HG03045 (cell line): ENCODE data around the gene BTNL8.
A peak's percentile ranks its signal among the peaks of the same experiment; 100 is the strongest.

Source experiments
- ATAC-seq: cut with Tn5 transposase; IDR thresholded peaks from one replicate; pipeline ENCODE4 v1.9.1; 2021; ENCODE audit warnings: mild to moderate bottlenecking, moderate library complexity; ENCODE audit not compliant: unreplicated experiment

The BTNL8 gene, protein sequence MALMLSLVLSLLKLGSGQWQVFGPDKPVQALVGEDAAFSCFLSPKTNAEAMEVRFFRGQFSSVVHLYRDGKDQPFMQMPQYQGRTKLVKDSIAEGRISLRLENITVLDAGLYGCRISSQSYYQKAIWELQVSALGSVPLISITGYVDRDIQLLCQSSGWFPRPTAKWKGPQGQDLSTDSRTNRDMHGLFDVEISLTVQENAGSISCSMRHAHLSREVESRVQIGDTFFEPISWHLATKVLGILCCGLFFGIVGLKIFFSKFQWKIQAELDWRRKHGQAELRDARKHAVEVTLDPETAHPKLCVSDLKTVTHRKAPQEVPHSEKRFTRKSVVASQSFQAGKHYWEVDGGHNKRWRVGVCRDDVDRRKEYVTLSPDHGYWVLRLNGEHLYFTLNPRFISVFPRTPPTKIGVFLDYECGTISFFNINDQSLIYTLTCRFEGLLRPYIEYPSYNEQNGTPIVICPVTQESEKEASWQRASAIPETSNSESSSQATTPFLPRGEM

DNA sequence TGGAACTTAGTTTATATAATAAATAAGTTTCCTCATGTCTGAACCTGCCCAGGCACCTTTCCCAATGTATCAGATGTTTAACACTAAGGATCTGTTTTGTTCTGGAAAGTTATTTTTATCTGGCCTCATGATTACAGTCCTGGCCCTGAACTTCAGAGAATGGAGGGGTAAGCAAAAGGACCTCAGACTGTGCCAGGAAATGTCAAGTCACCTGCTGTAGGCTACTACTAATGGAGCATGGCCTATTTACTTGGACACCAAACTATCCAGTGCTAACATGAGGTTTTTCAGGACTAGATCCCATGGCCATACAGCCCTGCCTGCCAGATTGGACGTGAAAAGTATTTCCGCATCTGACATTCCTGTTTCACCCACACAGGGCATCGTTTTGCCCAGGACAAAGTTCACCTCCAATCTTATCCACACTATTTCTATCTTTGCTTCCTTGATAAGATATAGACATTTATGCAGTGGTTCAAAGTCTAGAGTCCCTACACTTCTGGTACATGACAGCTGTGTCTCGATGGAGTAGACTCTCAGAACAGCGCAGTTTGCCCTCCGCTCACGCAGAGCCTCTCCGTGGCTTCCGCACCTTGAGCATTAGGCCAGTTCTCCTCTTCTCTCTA lies at the start of gene BTNL8:
TSS of gene BTNL8 (plus strand) at position 539 of the 626 bp plus-strand sequence. CDS start 152 bp downstream, outside the sequence.
- ATAC-seq: no peak

DNA sequence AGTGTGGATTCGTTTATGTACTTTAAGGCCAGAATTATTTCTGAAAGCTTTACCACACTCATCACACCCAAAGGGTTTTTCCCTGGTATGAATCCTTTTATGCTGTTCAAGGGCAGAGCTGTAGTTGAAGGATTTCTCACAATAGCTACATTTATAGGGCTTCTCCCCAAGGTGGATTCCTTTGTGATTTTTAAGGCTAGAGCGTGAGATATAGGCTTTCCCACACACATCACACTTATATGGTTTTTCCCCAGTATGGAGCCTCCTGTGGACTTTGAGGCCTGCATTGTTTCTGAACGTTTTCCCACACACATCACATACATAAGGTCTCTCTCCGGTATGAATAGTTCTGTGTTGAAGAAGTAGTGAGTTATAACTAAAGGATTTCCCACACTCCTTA lies 49.1 kb upstream of the BTNL8 start:
- no peak for ATAC-seq

DNA sequence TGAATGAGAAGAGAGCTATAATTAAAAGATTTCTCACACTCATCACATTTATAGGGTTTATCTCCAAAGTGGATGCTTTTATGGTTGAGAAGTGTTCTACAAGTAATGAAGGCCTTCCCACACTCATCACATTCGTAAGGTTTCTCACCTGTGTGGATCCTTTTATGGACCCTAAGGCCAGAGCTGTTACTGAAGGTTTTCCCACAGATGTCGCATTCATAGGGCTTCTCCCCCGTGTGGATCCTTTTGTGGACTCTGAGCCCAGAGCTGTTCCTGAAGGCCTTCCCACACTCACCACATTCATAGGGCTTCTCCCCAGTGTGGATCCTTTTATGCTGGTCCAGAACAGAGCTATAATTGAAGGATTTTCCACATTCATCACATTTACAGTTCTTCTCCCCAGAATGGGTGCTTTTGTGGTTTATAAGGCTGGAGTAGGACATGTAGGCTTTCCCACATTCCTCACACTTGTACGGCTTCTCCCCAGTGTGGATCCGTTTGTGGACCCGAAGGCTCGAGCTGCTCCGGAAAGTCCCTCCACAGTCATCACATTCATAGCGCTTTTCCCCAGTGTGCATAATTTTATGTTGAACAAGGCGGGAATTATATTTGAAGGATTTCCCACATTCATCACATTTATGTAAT lies 48.4 kb upstream of the BTNL8 start:
- ATAC-seq: no peak

DNA sequence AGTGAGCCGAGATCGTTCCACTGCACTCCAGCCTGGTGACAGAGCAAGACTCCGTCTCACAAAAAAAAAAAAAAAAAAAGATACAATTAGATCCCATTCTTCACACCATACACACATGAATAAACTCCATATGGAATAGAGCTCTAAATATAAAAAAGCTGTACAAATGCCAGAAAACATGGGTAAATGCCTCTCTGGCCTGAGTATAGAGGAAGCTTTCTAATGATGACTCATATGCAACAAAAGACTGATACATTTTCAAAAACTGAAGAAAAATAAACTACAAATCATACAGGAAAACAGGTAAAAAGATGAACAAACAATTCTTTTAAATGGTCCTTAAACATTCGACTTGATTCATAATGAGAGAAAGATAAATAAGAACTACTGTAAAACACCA lies 46.5 kb upstream of the BTNL8 start:
- no peak for ATAC-seq

DNA sequence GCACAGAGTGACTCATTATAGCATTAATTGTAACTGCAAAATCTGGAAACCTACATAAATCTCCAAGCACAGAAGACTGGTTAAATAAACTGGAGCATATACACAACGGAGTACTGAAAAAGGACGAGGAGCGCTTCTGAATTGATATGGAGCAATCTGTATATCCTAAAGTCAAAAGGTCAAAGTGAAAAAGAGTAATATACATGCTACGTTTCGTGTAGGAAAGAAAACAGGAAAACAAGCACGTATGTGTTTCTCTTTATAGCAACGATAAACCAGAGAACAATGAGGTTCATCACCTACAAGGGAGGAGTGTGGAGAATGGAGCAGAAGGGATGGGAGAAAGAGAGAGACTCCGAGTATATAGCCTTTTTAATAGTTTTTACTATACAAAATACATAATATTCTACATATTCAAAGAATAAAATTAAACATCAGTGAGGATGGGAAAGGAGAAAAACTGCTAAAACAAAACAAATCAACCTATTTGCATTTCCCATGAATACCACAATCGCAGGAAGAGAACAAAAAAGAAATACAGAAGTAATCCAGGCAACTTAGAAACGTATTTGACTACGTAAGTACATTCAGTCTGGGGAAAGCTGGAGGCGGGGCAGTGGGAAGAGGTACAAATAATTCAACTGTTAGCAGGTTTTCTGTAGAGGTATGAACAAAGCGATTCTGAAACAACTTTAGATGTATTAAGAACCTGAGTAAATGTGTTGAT lies 45.7 kb upstream of the BTNL8 start:
- ATAC-seq: no peak

DNA sequence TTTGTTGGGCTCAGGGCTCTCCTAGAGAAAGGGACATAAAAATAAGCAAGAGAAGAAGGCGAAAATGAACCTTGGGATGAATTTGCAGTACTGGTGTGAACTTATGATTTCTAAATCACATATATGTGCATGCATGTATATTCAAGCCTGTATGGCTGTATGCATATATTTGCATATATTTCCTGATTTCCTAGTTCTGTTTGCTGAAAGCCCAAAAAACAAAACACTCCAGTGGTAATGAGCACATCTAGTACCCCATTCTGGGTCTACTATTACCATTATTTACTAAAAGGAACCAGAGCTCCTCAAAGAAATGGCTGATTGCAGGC lies 45.1 kb upstream of the BTNL8 start:
- ATAC-seq: no peak

DNA sequence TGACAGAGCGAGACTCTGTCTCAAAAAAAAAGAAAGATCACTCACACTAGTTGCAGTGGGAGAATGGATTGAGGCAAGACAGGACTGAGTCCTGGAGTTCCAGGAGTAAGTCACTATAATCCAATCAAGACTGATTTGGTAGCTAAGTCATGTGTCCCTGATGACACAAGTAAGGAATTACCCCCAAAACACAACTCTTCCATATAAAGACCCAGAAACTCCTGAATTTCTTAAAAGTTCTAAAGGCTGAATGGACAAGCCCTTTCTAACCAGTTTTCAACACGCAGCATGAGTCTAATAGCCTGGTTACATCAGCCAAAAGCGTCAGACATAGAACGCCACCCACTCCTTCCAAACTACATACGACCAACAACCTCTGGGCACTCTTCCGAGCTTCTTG lies 40.4 kb upstream of the BTNL8 start:
- no peak for ATAC-seq

DNA sequence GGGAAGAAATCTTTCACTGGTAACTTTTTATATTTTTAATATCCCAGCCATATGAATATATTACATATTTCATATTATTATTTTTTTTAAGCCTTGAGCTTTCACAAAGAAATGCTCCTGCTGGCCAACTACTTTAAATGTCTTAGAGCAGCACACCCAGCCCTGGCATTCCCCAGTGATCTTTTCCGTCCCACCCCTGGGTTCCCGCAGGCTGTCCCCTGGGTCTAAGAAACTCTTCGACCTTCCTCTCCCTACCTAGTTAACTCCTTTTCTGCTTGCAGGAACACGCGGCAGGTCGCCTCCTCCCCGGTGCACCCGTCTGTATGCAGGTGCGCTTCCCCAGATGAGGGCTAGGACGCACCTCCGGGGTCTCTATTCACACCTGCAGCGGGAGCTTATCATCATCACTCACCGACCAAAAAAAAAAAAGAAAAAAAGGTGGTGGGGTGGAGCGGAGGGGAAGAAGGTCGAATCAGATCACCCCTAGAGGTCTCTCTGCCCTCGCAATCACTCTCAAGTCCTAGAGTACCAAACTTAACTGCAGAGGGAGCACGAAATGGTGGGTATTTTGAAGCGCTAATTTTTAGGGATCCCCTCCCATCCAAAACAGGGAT lies 38.6 kb upstream of the BTNL8 start:
- peak; percentile 43 for ATAC-seq

DNA sequence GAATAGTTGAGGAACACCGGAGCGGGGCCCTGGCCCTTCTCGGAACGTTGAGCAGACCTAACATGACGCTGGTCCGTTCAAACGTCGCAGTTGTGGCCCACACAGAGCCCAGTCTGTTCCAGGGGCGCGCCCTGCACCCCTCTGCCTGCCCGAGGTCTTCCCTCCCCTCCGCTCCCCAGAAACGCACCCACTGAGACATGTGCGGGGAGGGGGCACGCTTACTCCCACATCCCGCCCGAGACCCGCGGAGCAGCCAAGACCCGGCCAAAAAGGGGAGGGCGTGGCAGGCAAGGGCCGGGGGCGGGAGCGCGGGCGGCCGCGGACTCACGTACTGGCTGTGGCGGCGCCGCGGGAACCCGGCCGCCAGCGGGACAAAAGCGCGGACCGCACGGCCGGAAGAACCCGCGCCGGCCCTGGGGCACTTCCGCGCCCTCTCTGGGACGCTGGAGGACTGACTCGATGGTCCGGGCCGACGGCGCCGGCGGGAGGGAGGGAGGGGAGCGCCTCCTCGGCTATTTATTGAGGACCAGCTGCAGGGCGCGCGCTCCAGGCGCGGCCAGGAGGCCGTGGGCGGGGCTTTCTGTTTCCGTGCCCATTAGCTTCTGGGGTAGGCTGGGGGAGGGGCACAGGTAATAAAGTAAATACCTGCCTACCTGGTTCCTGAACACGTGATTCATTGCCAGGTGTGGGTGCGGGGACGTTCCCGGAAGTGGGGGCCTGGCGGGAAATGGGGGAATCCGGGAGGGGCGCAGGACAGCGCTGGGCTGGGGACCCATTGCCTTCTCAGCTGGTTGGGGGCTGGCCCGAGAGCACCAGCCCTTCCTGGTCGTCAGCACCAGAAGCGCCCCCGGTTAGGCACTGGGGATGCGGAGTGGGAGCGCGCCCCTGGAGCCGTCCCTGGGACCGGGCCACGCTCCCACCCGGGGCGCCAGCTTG lies 37.8 kb upstream of the BTNL8 start, which contains the start of gene ZFP62:
TSS of gene ZFP62 (minus strand) at position 390 of the 936 bp plus-strand sequence. CDS start at position 333, 57 bp downstream.
- peak; percentile 95 for ATAC-seq

DNA sequence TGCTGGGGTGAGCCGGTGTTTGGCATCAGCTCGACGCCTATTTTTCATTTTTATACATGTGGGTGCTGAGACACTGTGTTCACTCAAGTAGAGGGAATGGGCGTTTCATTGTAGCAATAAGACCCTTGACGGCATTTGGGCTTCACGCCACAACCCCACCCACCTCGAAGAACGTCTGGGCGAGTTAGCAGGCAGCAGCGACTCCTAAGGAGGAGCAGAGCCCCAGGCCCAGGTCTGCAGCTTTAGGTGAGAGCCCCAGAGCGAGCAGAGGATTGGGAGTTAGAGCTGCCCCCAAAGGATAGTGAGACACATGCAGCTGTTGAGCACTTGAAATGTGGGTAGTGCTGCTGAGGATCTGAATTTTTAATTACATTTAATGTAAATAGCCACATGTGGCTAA lies 36.3 kb upstream of the BTNL8 start:
- ATAC-seq: no peak

DNA sequence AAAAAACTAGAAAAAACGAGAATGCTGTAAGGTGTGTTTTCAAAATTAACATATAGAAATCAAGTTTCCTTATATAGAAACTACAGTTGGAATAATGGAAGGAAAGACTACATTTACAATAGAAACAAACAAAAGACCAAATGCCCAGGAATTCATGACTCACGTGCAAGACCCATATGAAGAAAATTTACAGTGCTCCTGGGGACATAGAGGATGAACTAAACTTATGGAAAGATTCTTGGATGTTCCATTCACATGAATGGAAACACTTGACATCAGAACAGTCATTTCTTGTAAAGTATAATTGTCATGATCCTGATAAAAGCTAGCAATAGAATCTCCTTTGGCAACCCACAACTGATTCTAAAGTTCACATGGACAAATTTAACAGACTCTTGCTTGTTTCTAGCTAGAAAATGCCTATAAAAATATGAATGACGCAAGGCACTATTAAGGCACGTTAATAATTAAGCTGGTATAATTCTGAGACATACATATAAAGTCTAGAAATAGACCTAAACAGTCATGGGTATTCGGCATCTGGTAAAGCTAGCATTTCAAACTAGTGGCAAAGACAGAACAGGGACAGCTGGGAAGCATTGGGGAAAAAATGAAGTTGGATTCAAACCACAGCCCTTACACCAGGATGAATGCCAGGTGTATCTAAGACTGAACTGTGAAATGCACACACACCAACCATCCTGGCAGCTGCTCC lies 32.8 kb upstream of the BTNL8 start:
- no peak for ATAC-seq

DNA sequence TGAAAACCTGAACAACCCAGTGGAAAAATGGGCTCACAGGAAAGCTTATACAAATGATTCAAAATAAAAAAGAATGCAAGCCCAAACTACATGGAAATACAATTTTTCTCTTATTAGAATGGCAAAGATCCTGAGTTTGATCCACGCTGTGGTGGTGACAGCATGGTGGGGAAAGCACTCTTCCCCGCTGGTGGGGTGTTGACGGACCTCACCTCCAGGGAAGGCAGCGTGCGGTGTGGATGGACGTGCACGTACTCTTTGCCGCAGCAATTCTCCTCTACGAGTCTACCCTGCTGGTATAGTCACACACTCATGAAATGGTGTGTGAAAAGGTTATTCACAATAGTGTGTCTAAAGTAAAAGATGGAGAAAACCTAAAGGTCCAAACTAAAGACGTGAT lies 32.0 kb upstream of the BTNL8 start:
- no peak for ATAC-seq

DNA sequence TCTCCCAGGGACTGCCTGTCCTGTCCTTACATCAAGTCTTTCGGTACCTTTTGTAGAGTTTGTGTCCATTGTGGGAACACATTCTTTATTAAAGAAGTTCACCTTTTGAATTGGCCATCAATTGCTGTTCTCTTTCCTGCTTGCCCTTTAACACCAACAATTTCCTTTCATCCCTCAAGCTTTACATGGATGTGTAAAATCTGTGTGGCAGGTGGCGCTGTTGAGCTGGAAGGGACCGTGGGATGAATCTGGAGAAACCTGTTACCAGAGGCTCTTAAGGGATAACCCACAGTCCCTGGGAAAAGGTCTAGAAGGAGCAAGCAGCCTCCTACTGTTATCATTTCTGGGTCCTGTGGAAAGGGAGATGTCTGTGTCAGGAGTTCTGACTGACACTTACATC lies 30.0 kb upstream of the BTNL8 start:
- no peak for ATAC-seq

DNA sequence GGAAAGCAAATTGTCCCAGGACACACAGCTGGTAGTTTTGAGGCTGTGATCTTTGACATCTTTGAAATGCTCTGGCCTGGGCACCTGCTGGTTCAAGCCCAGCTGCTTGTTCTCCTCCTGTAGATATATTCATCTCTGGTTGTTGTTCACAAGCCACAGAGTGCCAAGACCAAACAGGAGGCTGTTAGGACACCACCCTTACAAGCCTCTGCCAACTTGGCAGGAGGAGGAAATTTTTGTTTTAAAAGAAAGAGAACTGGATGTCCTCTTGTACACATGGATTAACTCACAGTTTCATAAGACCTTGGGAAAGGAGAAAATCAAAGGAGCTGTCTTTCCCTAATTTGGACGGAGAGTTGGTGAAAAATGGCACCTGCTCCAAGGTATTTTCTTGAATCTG lies 29.4 kb upstream of the BTNL8 start:
- no peak for ATAC-seq

DNA sequence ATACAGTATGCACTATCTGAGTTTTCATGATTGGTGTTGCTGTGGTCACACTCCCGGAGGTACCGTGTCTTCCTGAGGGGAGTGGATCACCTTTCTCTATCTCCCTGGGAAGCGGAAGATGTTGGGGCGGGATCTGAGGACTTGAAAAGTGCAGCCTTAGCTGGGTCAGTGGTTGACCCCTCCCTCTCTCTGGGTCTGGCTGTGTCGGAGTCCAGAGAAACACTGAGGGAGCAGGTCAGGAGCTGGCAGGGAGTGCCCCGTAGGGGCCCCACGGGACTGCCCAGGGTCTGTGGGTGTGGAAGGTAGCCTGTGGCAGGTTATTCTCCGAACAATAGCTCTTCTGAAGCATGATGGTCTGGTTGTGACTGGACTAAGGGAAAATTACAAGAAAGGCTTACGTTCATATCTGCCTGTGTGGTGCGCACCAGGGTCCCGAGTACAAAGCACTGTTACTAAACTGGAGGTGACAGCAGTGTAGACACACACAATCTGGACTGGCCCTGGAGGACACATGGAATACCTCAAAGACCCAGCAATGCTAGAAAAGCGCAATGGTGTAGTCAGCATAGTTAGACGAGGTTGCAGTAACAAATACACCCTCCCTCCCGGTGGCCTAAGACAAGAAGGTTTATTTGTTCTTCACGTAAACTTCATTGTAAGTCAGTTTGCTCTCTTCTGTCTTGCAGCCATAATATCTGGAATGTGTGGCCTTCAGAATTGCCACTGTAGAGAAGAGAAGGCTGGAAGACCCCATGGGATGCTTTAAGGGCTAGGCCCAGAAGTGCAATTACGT lies 28.5 kb upstream of the BTNL8 start:
- ATAC-seq: no peak

DNA sequence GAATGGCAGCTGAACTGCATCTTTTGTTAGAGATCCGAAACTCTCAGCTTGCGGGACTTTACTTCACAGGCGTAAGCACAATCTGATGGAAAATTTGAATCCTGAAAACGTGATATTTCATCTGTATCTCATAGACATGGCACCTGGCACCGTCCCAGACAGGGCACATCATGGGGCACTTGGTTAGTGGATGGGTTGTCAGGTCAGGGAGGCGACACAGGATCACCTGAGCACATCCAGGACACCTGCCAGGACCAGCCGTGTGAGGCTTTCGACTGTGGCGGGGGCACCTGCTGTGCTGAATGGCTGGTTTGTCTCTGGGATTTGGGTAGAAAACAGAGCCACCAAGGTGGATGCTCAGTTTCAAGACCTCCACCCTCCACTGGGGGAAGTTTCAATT lies 26.5 kb upstream of the BTNL8 start:
- no peak for ATAC-seq

DNA sequence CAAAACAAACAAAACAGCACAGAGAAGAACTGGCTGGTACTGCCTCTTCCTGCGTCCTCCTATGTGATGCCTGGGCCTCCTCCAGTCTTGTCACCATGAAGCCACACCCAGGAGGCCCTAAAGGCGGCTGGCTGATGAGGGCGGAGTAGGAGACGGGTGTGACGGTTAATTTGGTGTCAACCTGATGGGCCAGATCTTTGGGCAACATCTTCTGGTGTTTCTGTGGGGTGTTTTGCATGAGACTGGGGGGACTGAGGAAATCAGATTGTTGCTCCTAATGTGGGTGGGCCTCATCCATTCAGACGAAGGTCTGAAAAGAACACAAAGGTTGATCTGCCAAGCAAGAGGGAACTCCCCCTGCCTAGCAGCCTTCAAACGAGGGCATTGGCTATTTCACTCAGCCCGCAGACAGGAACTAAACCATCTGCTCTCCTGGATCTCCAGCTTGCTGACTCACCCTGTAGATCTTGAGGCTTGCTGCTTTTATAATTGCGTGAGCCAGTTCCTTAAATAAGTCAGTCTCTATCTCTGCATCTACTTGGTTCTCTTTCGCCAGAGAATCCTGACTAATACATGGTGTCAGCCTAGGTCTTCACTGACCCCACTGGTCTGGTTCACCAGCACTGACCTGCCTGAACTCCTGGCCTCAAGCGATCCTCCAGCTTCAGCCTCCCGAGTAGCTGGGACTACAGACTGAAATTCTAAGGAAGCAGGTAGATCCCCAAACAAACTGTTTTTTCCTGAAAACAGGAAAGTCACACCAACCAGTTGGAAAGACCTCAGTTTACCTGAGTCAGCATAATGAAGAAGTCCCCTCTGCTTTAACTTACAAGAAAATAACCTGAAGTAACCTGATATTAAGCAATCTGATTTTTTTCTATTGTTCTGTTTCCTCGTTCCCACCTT lies 25.1 kb upstream of the BTNL8 start:
- no peak for ATAC-seq
